Fibroblast of mammary gland (primary cell): ENCODE data around the gene CHI3L2.

ENCODE experiments used
- DNase-seq: peaks from one replicate; pipeline ENCODE4 v3.0.0-alpha.2; 2010; ENCODE audit warnings: low read depth
- H3K4me3 ChIP-seq: 2 replicates; pipeline ENCODE4 v1.5.1; 2011; ENCODE audit warnings: low read depth, mild to moderate bottlenecking, low read length, moderate library complexity; ENCODE audit not compliant: control insufficient read depth
- TF ChIP-seq, protein P1 (sequence below): conservative IDR thresholded peaks from 2 replicates; pipeline ENCODE4 v1.5.1; 2011; ENCODE audit warnings: low read depth, low read length, inconsistent platforms; ENCODE audit not compliant: control insufficient read depth, insufficient read depth

The CHI3L2 gene

DNA sequence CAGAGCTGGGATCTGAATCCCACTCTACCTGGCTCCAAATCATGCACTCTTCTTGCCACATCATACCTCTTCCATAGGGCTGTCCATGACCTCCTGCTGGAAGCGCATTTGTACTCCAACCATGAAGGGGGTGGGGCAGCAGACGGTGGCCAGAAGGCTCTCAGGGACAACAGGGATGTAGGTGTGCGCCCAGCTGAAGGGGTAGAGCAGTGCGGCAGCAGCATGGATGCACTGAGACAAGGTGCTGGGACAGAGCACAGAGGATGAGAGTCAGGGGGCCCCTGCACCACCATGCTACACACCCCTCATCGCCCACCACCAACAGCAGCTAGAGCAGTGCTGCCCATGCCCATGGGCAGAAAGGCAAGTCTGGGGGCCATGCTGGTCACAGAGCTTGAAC is 35.4 kb upstream of the CHI3L2 start:
- no peak for DNase-seq
- no peak overlapping the region for H3K4me3 ChIP-seq
- TF ChIP-seq, protein P1, sequence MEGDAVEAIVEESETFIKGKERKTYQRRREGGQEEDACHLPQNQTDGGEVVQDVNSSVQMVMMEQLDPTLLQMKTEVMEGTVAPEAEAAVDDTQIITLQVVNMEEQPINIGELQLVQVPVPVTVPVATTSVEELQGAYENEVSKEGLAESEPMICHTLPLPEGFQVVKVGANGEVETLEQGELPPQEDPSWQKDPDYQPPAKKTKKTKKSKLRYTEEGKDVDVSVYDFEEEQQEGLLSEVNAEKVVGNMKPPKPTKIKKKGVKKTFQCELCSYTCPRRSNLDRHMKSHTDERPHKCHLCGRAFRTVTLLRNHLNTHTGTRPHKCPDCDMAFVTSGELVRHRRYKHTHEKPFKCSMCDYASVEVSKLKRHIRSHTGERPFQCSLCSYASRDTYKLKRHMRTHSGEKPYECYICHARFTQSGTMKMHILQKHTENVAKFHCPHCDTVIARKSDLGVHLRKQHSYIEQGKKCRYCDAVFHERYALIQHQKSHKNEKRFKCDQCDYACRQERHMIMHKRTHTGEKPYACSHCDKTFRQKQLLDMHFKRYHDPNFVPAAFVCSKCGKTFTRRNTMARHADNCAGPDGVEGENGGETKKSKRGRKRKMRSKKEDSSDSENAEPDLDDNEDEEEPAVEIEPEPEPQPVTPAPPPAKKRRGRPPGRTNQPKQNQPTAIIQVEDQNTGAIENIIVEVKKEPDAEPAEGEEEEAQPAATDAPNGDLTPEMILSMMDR = no peak

GRCh38 chr1:111192658-111193519 is 34.6 kb upstream of the CHI3L2 start:
- TF ChIP-seq, protein P1 = no peak
- H3K4me3 ChIP-seq = no peak overlapping the region
- DNase-seq = no peak

- no peak for DNase-seq
- TF ChIP-seq, protein P1 = no peak
- H3K4me3 ChIP-seq = no peak overlapping the region
Measured at GRCh38 chr1:111193712-111194480, 33.6 kb upstream of the CHI3L2 start.

- DNase-seq = no peak
Measured at GRCh38 chr1:111195002-111195684, 32.4 kb upstream of the CHI3L2 start.

DNA sequence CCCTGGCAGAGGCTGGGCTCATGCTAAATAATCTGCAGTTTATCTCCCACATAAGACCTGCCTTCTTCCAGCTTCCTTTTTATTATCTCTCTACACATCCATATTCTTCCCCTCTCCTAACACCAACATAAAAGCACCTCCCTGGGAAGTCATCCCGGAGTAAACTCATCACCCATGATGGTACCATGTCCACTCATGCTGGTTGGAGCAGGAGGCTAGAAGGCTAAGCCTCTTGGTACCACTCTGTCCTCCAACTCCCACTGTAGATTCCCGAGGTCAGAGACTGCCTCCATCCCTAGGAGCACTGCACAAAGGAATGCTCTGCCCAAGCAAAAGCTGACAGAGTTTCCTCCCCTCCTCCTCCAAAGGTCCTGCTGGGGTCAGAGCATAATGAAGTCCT is 31.3 kb upstream of the CHI3L2 start:
- TF ChIP-seq, protein P1 = no peak
- H3K4me3 ChIP-seq = no peak overlapping the region
- no peak for DNase-seq

More at GRCh38 chr1:111195002-111195684, 32.4 kb upstream of the CHI3L2 start:
- H3K4me3 ChIP-seq = no peak overlapping the region
- TF ChIP-seq, protein P1 = no peak

GRCh38 chr1:111197598-111198284 is 29.8 kb upstream of the CHI3L2 start:
- no peak for DNase-seq
- TF ChIP-seq, protein P1 = no peak
- no peak overlapping the region for H3K4me3 ChIP-seq
